H1 (cell line): ENCODE results near the gene HLTF.

Experiments used
- CHD1 ChIP-seq: IDR thresholded peaks from 2 replicates; pipeline ENCODE4 v1.6.1; 2012; ENCODE audit warnings: low read depth, low read length, improper control_type of control experiment
- GABPA ChIP-seq: IDR thresholded peaks from 2 replicates; pipeline ENCODE4 v1.6.1; 2011; ENCODE audit warnings: mild to moderate bottlenecking, low read length, moderate library complexity, borderline replicate concordance; ENCODE audit not compliant: insufficient read depth
- POLR2AphosphoS5 ChIP-seq: IDR thresholded peaks from 2 replicates; pipeline ENCODE4 v1.6.1; 2011; ENCODE audit warnings: low read depth, low read length
- RNF2 ChIP-seq: fragments of 200-900, 300-1000 bp; sonication (generic); IDR thresholded peaks from 2 replicates; pipeline ENCODE4 v1.7.1; 2016; ENCODE audit warnings: borderline replicate concordance, low read depth, mild to moderate bottlenecking, antibody characterized with exemption, low read length; ENCODE audit not compliant: poor library complexity, severe bottlenecking; ENCODE audit errors: missing control alignments
- TF ChIP-seq, protein P1 (sequence below), 3 experiments: IDR thresholded peaks; 1 replicate in 2 of 3; 2 replicates in 1 of 3; pipeline versions ENCODE4 v1.5.1 to v1.6.1; 2011; ENCODE audit warnings: low read length in 3 of 3, mild to moderate bottlenecking in 3 of 3, inconsistent platforms in 2 of 3, low read depth in 1 of 3, moderate library complexity in 1 of 3; ENCODE audit not compliant: insufficient read depth in 1 of 3; ENCODE audit errors: control extremely low read depth in 1 of 3
- TF ChIP-seq, protein P2 (sequence below): IDR thresholded peaks from 2 replicates; pipeline ENCODE4 v1.6.1; 2012; ENCODE audit warnings: inconsistent platforms

DNA sequence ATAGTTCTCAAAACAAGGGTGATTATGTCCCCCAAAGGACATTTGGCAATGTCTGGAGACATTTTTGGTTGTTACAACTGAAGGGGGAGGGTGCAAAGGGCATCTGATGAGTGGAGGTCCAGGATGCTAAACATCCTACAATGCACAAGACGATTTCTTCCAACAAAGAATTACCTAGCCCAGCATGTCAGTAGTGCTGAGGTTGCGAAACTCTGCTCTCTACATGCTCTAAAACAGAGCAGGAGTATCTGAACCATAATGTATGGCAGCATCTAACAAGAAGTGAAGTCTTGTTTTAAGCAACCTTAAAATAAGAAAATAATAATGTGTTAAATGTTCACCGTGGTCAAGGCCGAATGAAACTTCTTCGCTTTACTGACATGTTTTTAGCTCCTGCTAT lies 88.0 kb downstream of the HLTF start:
- TF ChIP-seq RNF2 (no peak), CHD1 (no peak), POLR2AphosphoS5 (no peak), GABPA (no peak)
- TF ChIP-seq, protein P1, sequence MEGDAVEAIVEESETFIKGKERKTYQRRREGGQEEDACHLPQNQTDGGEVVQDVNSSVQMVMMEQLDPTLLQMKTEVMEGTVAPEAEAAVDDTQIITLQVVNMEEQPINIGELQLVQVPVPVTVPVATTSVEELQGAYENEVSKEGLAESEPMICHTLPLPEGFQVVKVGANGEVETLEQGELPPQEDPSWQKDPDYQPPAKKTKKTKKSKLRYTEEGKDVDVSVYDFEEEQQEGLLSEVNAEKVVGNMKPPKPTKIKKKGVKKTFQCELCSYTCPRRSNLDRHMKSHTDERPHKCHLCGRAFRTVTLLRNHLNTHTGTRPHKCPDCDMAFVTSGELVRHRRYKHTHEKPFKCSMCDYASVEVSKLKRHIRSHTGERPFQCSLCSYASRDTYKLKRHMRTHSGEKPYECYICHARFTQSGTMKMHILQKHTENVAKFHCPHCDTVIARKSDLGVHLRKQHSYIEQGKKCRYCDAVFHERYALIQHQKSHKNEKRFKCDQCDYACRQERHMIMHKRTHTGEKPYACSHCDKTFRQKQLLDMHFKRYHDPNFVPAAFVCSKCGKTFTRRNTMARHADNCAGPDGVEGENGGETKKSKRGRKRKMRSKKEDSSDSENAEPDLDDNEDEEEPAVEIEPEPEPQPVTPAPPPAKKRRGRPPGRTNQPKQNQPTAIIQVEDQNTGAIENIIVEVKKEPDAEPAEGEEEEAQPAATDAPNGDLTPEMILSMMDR (IDR thresholded peaks at IDR 0.05; ENCODE audit: control extremely low read depth in 1 of 3, insufficient read depth in 1 of 3, low read depth in 1 of 3, low read length in 3 of 3) = no peak
- TF ChIP-seq, protein P2, sequence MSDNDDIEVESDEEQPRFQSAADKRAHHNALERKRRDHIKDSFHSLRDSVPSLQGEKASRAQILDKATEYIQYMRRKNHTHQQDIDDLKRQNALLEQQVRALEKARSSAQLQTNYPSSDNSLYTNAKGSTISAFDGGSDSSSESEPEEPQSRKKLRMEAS = no peak
